H1 (cell line): ENCODE results near the gene CSDE1. TPM values are rescaled to one million over a fixed set of nuclear protein-coding genes. Genes with fewer than 3 reads are reported as not detected.
A peak's percentile ranks its signal among the peaks of the same experiment; 100 is the strongest.

ENCODE experiments used
- CTCF ChIA-PET: fragments of 300-600 bp; sonication (Branson Sonifier 250); formaldehyde crosslinking; loops from one replicate; lab custom pipeline; 2021; ENCODE audit not compliant: partially characterized antibody; lab: Charles Lee
- POLR2A ChIA-PET: fragments of 300-600 bp; sonication (Branson Sonifier 250); formaldehyde crosslinking; loops from one replicate; lab custom pipeline; 2021; ENCODE audit warnings: inconsistent platforms; ENCODE audit not compliant: partially characterized antibody; lab: Charles Lee
- DNase-seq, 2 experiments: peaks; one replicate each; pipeline versions ENCODE4 v3.0.0 to v3.0.0-alpha.2; 2010 to 2022; ENCODE audit warnings: low spot score in 2 of 2, low read depth in 1 of 2, mixed read lengths in 1 of 2
- FAIRE-seq: peaks from 2 replicates; lab custom pipeline; 2011; peaks lifted over from hg19 to GRCh38; lab: Jason Lieb, UNC
- H2AFZ ChIP-seq: 2 replicates; pipeline ENCODE4 v1.8.1; 2012; ENCODE audit warnings: low read length, inconsistent platforms
- H2AK5ac ChIP-seq: 2 replicates; pipeline ENCODE4 v1.6.1; 2013; ENCODE audit warnings: low read depth, low read length
- H2BK120ac ChIP-seq: replicated peaks from 2 replicates; pipeline ENCODE3; 2013; ENCODE audit warnings: low read depth, low read length, inconsistent platforms
- H2BK12ac ChIP-seq: 2 replicates; pipeline ENCODE4 v1.6.1; 2013; ENCODE audit warnings: low read depth, low read length
- H2BK15ac ChIP-seq: 2 replicates; pipeline ENCODE4 v1.6.1; 2013; ENCODE audit warnings: low read length
- H2BK20ac ChIP-seq: 2 replicates; pipeline ENCODE4 v1.6.1; 2013; ENCODE audit warnings: low read length
- H2BK5ac ChIP-seq: 2 replicates; pipeline ENCODE4 v1.6.1; 2013; ENCODE audit warnings: low read depth, low read length
- H3K14ac ChIP-seq: 2 replicates; pipeline ENCODE4 v1.6.1; 2013; ENCODE audit warnings: inconsistent platforms; ENCODE audit not compliant: insufficient read length
- H3K18ac ChIP-seq: 2 replicates; pipeline ENCODE4 v1.6.1; 2013; ENCODE audit warnings: low read length; ENCODE audit errors: extremely low read depth
- H3K23ac ChIP-seq: 2 replicates; pipeline ENCODE4 v1.6.1; 2013; ENCODE audit warnings: inconsistent platforms; ENCODE audit not compliant: insufficient read length
- H3K23me2 ChIP-seq: 2 replicates; pipeline ENCODE4 v1.6.1; 2013; ENCODE audit warnings: low read depth, low read length
- H3K27ac ChIP-seq: 2 replicates; pipeline ENCODE4 v1.6.1; 2011; ENCODE audit warnings: low read depth, low read length, inconsistent platforms
- H3K27me3 ChIP-seq, 4 experiments: replicated peaks in 1 of 4; 1 replicate in 1 of 4; 2 replicates in 3 of 4; pipeline versions ENCODE4 v1.6.1 to v1.8.1; 2011 to 2013; ENCODE audit warnings: low read length in 3 of 4, mild to moderate bottlenecking in 3 of 4, inconsistent platforms in 2 of 4, mixed read lengths in 2 of 4, moderate library complexity in 1 of 4; ENCODE audit not compliant: control insufficient read depth in 3 of 4, insufficient read depth in 3 of 4; ENCODE audit errors: extremely low read depth in 1 of 4
- H3K36me3 ChIP-seq, 4 experiments: 2 replicates each; pipeline versions ENCODE4 v1.6.1 to v1.8.1; 2011 to 2013; ENCODE audit warnings: mild to moderate bottlenecking in 4 of 4, low read length in 3 of 4, moderate library complexity in 2 of 4, control low read depth in 1 of 4, inconsistent platforms in 1 of 4; ENCODE audit not compliant: insufficient read depth in 4 of 4, control insufficient read depth in 2 of 4
- H3K4ac ChIP-seq: replicated peaks from 2 replicates; pipeline ENCODE3; 2013; ENCODE audit warnings: low read length, low read depth, mixed read lengths, inconsistent platforms; ENCODE audit not compliant: insufficient read length
- H3K4me1 ChIP-seq, 4 experiments: replicated peaks in 1 of 4; 1 replicate in 1 of 4; 2 replicates in 3 of 4; pipeline versions ENCODE4 v1.6.1 to v1.8.1; 2011 to 2013; ENCODE audit warnings: low read length in 3 of 4, inconsistent platforms in 2 of 4, mixed read lengths in 1 of 4; ENCODE audit not compliant: insufficient read depth in 4 of 4, control insufficient read depth in 3 of 4
- H3K4me2 ChIP-seq, 2 experiments: 2 replicates each; pipeline versions ENCODE4 v1.6.1 to v1.8.1; 2011 to 2013; ENCODE audit warnings: low read depth in 2 of 2, low read length in 2 of 2, control low read depth in 1 of 2, inconsistent platforms in 1 of 2, mild to moderate bottlenecking in 1 of 2; ENCODE audit not compliant: insufficient read depth in 1 of 2
- H3K4me3 ChIP-seq, 4 experiments: fragments of 200-600, 300-600 bp in 1 of 4; sonication (generic), shearing (Covaris generic), sonication (Bioruptor Twin) in 1 of 4; 2 replicates each; pipeline versions ENCODE4 v1.5.1 to v1.8.1; 2011 to 2016; ENCODE audit warnings: low read length in 4 of 4, low read depth in 3 of 4, control low read depth in 2 of 4, inconsistent platforms in 2 of 4, mild to moderate bottlenecking in 2 of 4, mixed read lengths in 1 of 4, moderate library complexity in 1 of 4; ENCODE audit not compliant: insufficient read depth in 2 of 4; ENCODE audit errors: extremely low read depth in 1 of 4
- H3K56ac ChIP-seq: replicated peaks from 2 replicates; pipeline ENCODE3; 2013; ENCODE audit warnings: low read depth, mild to moderate bottlenecking, mixed read lengths, low read length, inconsistent platforms; ENCODE audit not compliant: insufficient read length
- H3K79me1 ChIP-seq: 2 replicates; pipeline ENCODE4 v1.6.1; 2013; ENCODE audit warnings: low read depth, low read length, control low read depth
- H3K79me2 ChIP-seq, 2 experiments: 2 replicates each; pipeline versions ENCODE4 v1.6.1 to v1.8.1; 2012 to 2013; ENCODE audit warnings: low read length in 2 of 2, mild to moderate bottlenecking in 2 of 2, inconsistent platforms in 1 of 2; ENCODE audit not compliant: insufficient read depth in 2 of 2, control insufficient read depth in 1 of 2
- H3K9ac ChIP-seq, 4 experiments: replicated peaks in 1 of 4; 1 replicate in 1 of 4; 2 replicates in 3 of 4; pipeline versions ENCODE4 v1.6.1 to v1.8.1; 2011 to 2013; ENCODE audit warnings: low read depth in 3 of 4, low read length in 3 of 4, control low read depth in 2 of 4, mild to moderate bottlenecking in 2 of 4, moderate library complexity in 2 of 4, inconsistent platforms in 1 of 4; ENCODE audit errors: extremely low read depth in 1 of 4
- H3K9me3 ChIP-seq, 2 experiments: 2 replicates each; pipeline versions ENCODE4 v1.6.1 to v1.8.1; 2012 to 2013; ENCODE audit warnings: mild to moderate bottlenecking in 2 of 2, moderate library complexity in 2 of 2, control low read depth in 1 of 2, inconsistent platforms in 1 of 2, low read depth in 1 of 2, low read length in 1 of 2, mixed read lengths in 1 of 2; ENCODE audit not compliant: insufficient read depth in 2 of 2
- H4K20me1 ChIP-seq, 2 experiments: replicated peaks in 1 of 2; 2 replicates each; pipeline versions ENCODE3 to v1.8.1; 2011 to 2013; ENCODE audit warnings: inconsistent platforms in 2 of 2, low read length in 2 of 2, mild to moderate bottlenecking in 1 of 2; ENCODE audit not compliant: insufficient read depth in 2 of 2, control insufficient read depth in 1 of 2
- H4K5ac ChIP-seq: 2 replicates; pipeline ENCODE4 v1.6.1; 2013; ENCODE audit warnings: low read length, low read depth, mixed read lengths, inconsistent platforms; ENCODE audit not compliant: insufficient read length
- H4K8ac ChIP-seq: 2 replicates; pipeline ENCODE4 v1.8.0; 2013; ENCODE audit warnings: mild to moderate bottlenecking, moderate library complexity, low read length, inconsistent platforms; ENCODE audit not compliant: insufficient read depth; ENCODE audit errors: extremely low read depth
- H4K91ac ChIP-seq: replicated peaks from 2 replicates; pipeline ENCODE3; 2013; ENCODE audit warnings: low read length, mixed read lengths, inconsistent platforms; ENCODE audit not compliant: insufficient read length
- ASH2L ChIP-seq: fragments of 200-600, 300-600 bp; sonication (generic); IDR thresholded peaks from one replicate; pipeline ENCODE4 v1.7.1; 2017; ENCODE audit warnings: low read length
- NANOG ChIP-seq: IDR thresholded peaks from 2 replicates; pipeline ENCODE4 v1.6.1; 2011; ENCODE audit warnings: low read length, low read depth, mild to moderate bottlenecking, inconsistent platforms; ENCODE audit not compliant: insufficient read depth, poor library complexity, severe bottlenecking
- PHF8 ChIP-seq: fragments of 200-600 bp; sonication (generic); conservative IDR thresholded peaks from 2 replicates; pipeline ENCODE4 v1.7.1; 2012; ENCODE audit warnings: low read depth, mild to moderate bottlenecking, inconsistent platforms, low read length, moderate library complexity
- SP2 ChIP-seq: IDR thresholded peaks from 2 replicates; pipeline ENCODE4 v1.6.1; 2012; ENCODE audit warnings: mild to moderate bottlenecking, low read length, inconsistent platforms
- WGBS, 2 experiments: shearing (Covaris generic) in 1 of 2; methylation state at CpG; one replicate each; pipeline versions ENCODE4 v1.1.6 to v1.1.7; 2013 to 2015; ENCODE audit warnings: low lambda C conversion rate in 2 of 2, mixed read lengths in 2 of 2, inconsistent platforms in 1 of 2, low coverage in 1 of 2, missing lambda C conversion rate in 1 of 2; ENCODE audit not compliant: insufficient replicate concordance in 2 of 2, insufficient coverage in 1 of 2, insufficient read length in 1 of 2; ENCODE audit errors: extremely low coverage in 1 of 2, missing lambda C conversion rate in 1 of 2; 5-methylcytosine and 5-hydroxymethylcytosine counted together
- long read RNA-seq, 2 experiments: library from RNA in 1 of 2; library from capped mRNA in 1 of 2; stranded (forward); transcript quantifications; one replicate each; pipeline ENCODE4 v2.0.0, GENCODE V29; 2021; ENCODE audit warnings: inconsistent platforms in 1 of 2
- polyA minus RNA-seq, 3 experiments: library from RNA; depleted of rRNA, polyadenylated mRNA; stranded (reverse); fragments of >200 nt; gene quantifications; 1 replicate in 2 of 3; 2 replicates in 1 of 3; pipeline ENCODE4 v1.2.3, GENCODE V29; 2011
- polyA plus RNA-seq, 7 experiments: library from polyadenylated mRNA; depleted of rRNA in 3 of 7; stranded (reverse) in 5 of 7; unstranded in 2 of 7; fragments of >200 nt in 5 of 7; fragments of 200-250 nt in 2 of 7; gene quantifications; 1 replicate in 5 of 7; 2 replicates in 1 of 7; 4 replicates in 1 of 7; pipeline versions ENCODE4 v1.2.1 to v1.2.3, GENCODE V29; 2011 to 2013; ENCODE audit warnings: missing spikeins in 2 of 7, mixed read lengths in 2 of 7
- total RNA-seq: library from RNA; stranded (reverse); fragmentation: NEBNext Ultra II Directional; extraction: Animal tissue kit (Norgen Biotek cat#: 25700); gene quantifications from 2 replicates; pipeline ENCODE4 v1.2.1, GENCODE V29; 2021
- TF ChIP-seq, protein P1 (sequence below): IDR thresholded peaks from 2 replicates; pipeline ENCODE4 v1.6.1; 2012; ENCODE audit warnings: low read length, inconsistent platforms

The CSDE1 gene
- 635 and 641 TPM in 2 replicates for total RNA-seq
- 96.7 and 149 TPM in 2 replicates for polyA plus RNA-seq (2011; rRNA removed)
- 223 TPM for polyA plus RNA-seq (2011; cell fraction: cytosol; rRNA removed)
- polyA plus RNA-seq (2011; cell fraction: nucleus; rRNA removed), result 190 TPM
- polyA plus RNA-seq (2012, experiment 1 of 2), result 373 to 760 TPM (median 391 TPM) in 4 replicates
- 23.0 TPM for polyA plus RNA-seq (2012, experiment 2 of 2)
- polyA plus RNA-seq (2013, experiment 1 of 2), result 432 TPM
- 434 TPM for polyA plus RNA-seq (2013, experiment 2 of 2)
- 508 and 810 TPM in 2 replicates for polyA minus RNA-seq (2011; rRNA and poly(A)+ RNA removed)
- polyA minus RNA-seq (2011; cell fraction: cytosol; rRNA and poly(A)+ RNA removed), result 205 TPM
- polyA minus RNA-seq (2011; cell fraction: nucleus; rRNA and poly(A)+ RNA removed), result 407 TPM
- long read RNA-seq, experiment 1, full-length matches to known transcripts, result 93 of 499 reads
- long read RNA-seq, experiment 1, partial matches to known transcripts, result 279 of 499 reads
- long read RNA-seq, experiment 1, other reads (novel, unspliced or antisense), result 127 of 499 reads
- long read RNA-seq, experiment 2, full-length matches to known transcripts, result 259 of 391 reads
- long read RNA-seq, experiment 2, partial matches to known transcripts, result 108 of 391 reads
- long read RNA-seq, experiment 2, other reads (novel, unspliced or antisense), result 24 of 391 reads

DNA sequence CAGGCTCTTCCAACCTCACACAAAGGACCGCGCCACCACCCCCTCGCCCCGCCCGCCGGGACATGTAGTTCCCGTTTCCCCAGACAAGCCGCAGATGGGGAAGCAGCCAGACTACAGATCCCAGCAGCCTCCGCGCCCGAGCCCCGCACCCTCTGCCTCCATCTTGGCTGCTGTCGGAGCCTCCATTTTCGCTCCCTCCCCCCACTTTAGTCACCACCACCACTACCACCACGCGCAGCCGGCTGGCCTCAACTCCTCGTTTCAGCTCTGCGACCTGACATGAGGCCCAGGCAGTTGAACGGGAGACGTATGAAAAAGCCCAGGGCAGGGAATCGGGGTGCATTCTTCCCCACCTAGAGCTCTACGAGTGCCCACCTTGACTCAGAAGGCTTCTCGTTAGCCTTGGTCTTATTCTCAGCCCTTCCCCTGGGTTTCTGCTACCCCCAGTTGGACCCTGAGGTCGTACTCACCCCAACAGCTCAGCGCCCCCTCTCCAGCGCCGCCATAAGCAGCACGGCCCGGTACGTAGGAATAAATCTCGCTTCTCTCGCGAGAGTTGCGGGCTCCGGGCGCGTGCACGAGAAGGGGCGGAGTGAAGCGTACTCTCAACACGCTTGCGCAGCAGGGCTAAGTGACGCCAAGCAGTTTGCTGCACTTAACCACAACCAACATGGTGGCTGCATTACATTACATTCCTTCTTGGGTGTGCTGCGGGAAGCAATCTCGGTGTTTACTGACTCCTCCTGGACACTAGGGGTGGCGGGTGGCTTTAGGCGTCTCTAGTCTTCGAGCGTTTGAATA, at the start of gene CSDE1:
TSS of gene CSDE1 (minus strand) at position 530 of the 801 bp plus-strand sequence. CDS start 18,094 bp downstream, outside the sequence.
- H4K91ac ChIP-seq, result peak within 1 kb of the TSS; percentile 100
- peaks cover 0 to 11% (median 3%) of the 10 kb centered on the region in 4 experiments; a peak in 2 of 7 replicates for H3K4me1 ChIP-seq
- H2AK5ac ChIP-seq, result peak within 1 kb of the TSS; percentile 99
- H3K56ac ChIP-seq, result peak within 1 kb of the TSS; percentile 98
- peak within 1 kb of the TSS; percentile 71 for H3K14ac ChIP-seq
- no peak within 1 kb of the TSS for H3K23ac ChIP-seq
- H3K9ac ChIP-seq, result peak within 1 kb of the TSS; percentile 100
- peak; percentile 98 for FAIRE-seq
- peak within 1 kb of the TSS; percentile 97 for H4K5ac ChIP-seq
- H3K4me2 ChIP-seq, result peak within 1 kb of the TSS; percentile 62 to 75
- peak within 1 kb of the TSS; percentile 87 to 100 (median 98) for H3K4me3 ChIP-seq
- H3K27ac ChIP-seq, result peak within 1 kb of the TSS; percentile 100
- peak within 1 kb of the TSS; percentile 83; the same call in 1 of the 2 replicates for H2BK15ac ChIP-seq
- 2% methylated on average over 48 of the region's 50 CpGs; no CpG with 5 or more reads in 1 of the 2 experiments for WGBS, 2 experiments
- ChIA-PET CTCF (interaction anchor here (0.6 to 1.0 kb wide), 2 partner anchors 12 to 16 kb away, joined by 3 read pairs; no protein-coding TSS in a partner anchor), POLR2A (interaction anchor here (0.7 to 6.0 kb wide), 21 partner anchors 7 to 329 kb away, joined by 3 to 68 read pairs (median 7); partner anchors contain the start of genes DENND2C, NRAS, SIKE1 and TRIM33)
- peaks cover 44 to 46% of the 10 kb centered on the region in 2 experiments for H3K79me2 ChIP-seq
- H3K4ac ChIP-seq, result peak within 1 kb of the TSS; percentile 100
- peak within 1 kb of the TSS; percentile 100 for H2BK5ac ChIP-seq
- peak within 1 kb of the TSS; percentile 96 for H2AFZ ChIP-seq
- peak within 1 kb of the TSS; percentile 84; the same call in 1 of the 2 replicates for H2BK12ac ChIP-seq
- no peaks in the 10 kb centered on the region for H3K27me3 ChIP-seq
- no peak within 1 kb of the TSS for H2BK20ac ChIP-seq
- H2BK120ac ChIP-seq, result peak within 1 kb of the TSS; percentile 71
- H3K9me3 ChIP-seq, result no peaks in the 10 kb centered on the region
- peaks cover 14 to 18% of the 10 kb centered on the region in 2 experiments for H4K20me1 ChIP-seq
- H3K18ac ChIP-seq, result peak within 1 kb of the TSS; percentile 91
- H4K8ac ChIP-seq, result peak within 1 kb of the TSS; percentile 100
- H3K36me3 ChIP-seq, result peaks cover 0 to 12% (median 2%) of the 10 kb centered on the region in 4 experiments; a peak in 2 of 8 replicates
- no peaks in the 10 kb centered on the region for H3K79me1 ChIP-seq
- no peaks in the 10 kb centered on the region for H3K23me2 ChIP-seq
- DNase-seq, result peak; percentile 95 to 96
- TF ChIP-seq, protein P1, sequence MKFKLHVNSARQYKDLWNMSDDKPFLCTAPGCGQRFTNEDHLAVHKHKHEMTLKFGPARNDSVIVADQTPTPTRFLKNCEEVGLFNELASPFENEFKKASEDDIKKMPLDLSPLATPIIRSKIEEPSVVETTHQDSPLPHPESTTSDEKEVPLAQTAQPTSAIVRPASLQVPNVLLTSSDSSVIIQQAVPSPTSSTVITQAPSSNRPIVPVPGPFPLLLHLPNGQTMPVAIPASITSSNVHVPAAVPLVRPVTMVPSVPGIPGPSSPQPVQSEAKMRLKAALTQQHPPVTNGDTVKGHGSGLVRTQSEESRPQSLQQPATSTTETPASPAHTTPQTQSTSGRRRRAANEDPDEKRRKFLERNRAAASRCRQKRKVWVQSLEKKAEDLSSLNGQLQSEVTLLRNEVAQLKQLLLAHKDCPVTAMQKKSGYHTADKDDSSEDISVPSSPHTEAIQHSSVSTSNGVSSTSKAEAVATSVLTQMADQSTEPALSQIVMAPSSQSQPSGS, result no peak; the same call in 1 of the 2 replicates
- TF ChIP-seq PHF8 (peak; percentile 99), SP2 (no peak), ASH2L (peak; percentile 94), NANOG (peak; percentile 23)
